Left lobe of liver (tissue), 2 donors: ENCODE results near the gene CLEC2L. TPM values are rescaled to one million over a fixed set of nuclear protein-coding genes. Genes with fewer than 3 reads are reported as not detected.

Source experiments
- ATAC-seq: fragments of 200-7000 bp; cut with Tn5 transposase; one replicate; pipeline ENCODE4 v1.9.1; 2020; ENCODE audit warnings: mild to moderate bottlenecking, moderate library complexity
- DNase-seq: peaks from one replicate; pipeline ENCODE4 v3.0.0-alpha.2; 2020; ENCODE audit warnings: low spot score
- total RNA-seq: library from RNA; stranded (reverse); gene quantifications from one replicate; pipeline ENCODE4 v1.2.1, GENCODE V29; 2021
- donor health status: DM: no; HTN: no; CAD: no; lungs with moderate emphysema.
- donor health status: DM: no; HTN: yes; CAD: no.

The CLEC2L gene
- total RNA-seq, 1 donor from 2014 or later = not detected

- no peak for ATAC-seq
- DNase-seq = no peak
These were observed 50.4 kb downstream of the CLEC2L start for GRCh38 chr7:139573871-139574270.

GRCh38 chr7:139574618-139575337, 51.3 kb downstream of the CLEC2L start:
- no peak for DNase-seq
- ATAC-seq = no peak

GRCh38 chr7:139575338-139575680, 51.8 kb downstream of the CLEC2L start:
- DNase-seq (peak; percentile 28), ATAC-seq (no peak)

GRCh38 chr7:139576179-139576973, 52.9 kb downstream of the CLEC2L start:
- DNase-seq = peak; percentile 33
- no peak for ATAC-seq

GRCh38 chr7:139580435-139580834, 57.0 kb downstream of the CLEC2L start:
- ATAC-seq (no peak), DNase-seq (no peak)

- DNase-seq (peak; percentile 40), ATAC-seq (no peak)
These were observed 58.7 kb downstream of the CLEC2L start for GRCh38 chr7:139582130-139582650.

GRCh38 chr7:139582671-139583155, 59.2 kb downstream of the CLEC2L start:
- peak; percentile 22 for DNase-seq

GRCh38 chr7:139583826-139584553, 60.5 kb downstream of the CLEC2L start:
- DNase-seq = peak; percentile 32
- no peak for ATAC-seq

More at GRCh38 chr7:139582671-139583155, 59.2 kb downstream of the CLEC2L start:
- ATAC-seq = no peak

GRCh38 chr7:139585042-139585441, 61.6 kb downstream of the CLEC2L start:
- ATAC-seq = no peak
- DNase-seq = peak; percentile 28

- ATAC-seq = no peak
- no peak for DNase-seq
These were observed 62.8 kb downstream of the CLEC2L start for GRCh38 chr7:139586286-139586685.

GRCh38 chr7:139587535-139587934, 64.0 kb downstream of the CLEC2L start:
- no peak for ATAC-seq
- DNase-seq = no peak

GRCh38 chr7:139588632-139589031, 65.1 kb downstream of the CLEC2L start:
- ATAC-seq (peak; percentile 46), DNase-seq (peak; percentile 24)

GRCh38 chr7:139589474-139589873, 66.0 kb downstream of the CLEC2L start:
- ATAC-seq = no peak

GRCh38 chr7:139591550-139592195, 68.2 kb downstream of the CLEC2L start:
- no peak for ATAC-seq
- DNase-seq = peak; percentile 14

More at GRCh38 chr7:139589474-139589873, 66.0 kb downstream of the CLEC2L start:
- peak; percentile 12 for DNase-seq

GRCh38 chr7:139592801-139593461, 69.4 kb downstream of the CLEC2L start:
- ATAC-seq (no peak), DNase-seq (no peak)

- DNase-seq (no peak), ATAC-seq (no peak)
These were observed 70.6 kb downstream of the CLEC2L start for GRCh38 chr7:139594090-139594489.
